GM12875 (cell line): Measurements from ENCODE around the gene ZNF331.

Experiments
- H3K4me3 ChIP-seq: one replicate; pipeline ENCODE4 v1.5.1; 2011; ENCODE audit warnings: low read depth, low read length, control low read depth
- CTCF ChIP-seq: IDR thresholded peaks from 2 replicates; pipeline ENCODE4 v1.5.1; 2011; ENCODE audit warnings: low read depth, mild to moderate bottlenecking, control low read depth, inconsistent platforms, low read length, moderate library complexity, borderline replicate concordance; ENCODE audit not compliant: insufficient read depth

ZNF331 gene

GRCh38 chr19:53579518-53579917 is 41.6 kb downstream of the ZNF331 start:
- no peak for TF ChIP-seq CTCF
- no peak overlapping the region for H3K4me3 ChIP-seq

GRCh38 chr19:53580871-53581835 is 43.2 kb downstream of the ZNF331 start:
- no peak overlapping the region for H3K4me3 ChIP-seq
- no peak for TF ChIP-seq CTCF

- TF ChIP-seq CTCF = no peak
Observed at GRCh38 chr19:53581871-53582279, 43.9 kb downstream of the ZNF331 start.

GRCh38 chr19:53583181-53583580 is 45.2 kb downstream of the ZNF331 start:
- H3K4me3 ChIP-seq = no peak overlapping the region

More at GRCh38 chr19:53581871-53582279, 43.9 kb downstream of the ZNF331 start:
- no peak overlapping the region for H3K4me3 ChIP-seq

DNA sequence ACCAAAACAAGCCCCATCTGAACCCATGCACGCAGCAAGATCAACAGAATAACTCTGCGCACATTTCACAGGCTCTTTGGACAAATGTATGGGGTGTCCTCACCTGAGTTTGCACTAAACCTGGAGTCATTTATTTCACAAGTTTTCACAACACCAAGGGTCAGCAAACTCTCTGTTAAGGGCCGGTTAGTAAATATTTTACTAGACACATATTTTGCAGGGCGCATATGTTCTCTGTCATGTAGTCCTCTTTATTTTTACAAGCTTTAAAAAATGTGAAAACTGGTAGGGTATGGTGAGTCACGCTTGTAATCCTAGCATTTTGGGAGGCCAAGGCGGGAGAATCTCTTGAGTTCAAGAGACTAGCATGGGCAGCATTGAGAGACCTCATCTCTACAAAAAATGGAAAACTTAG is 48.3 kb downstream of the ZNF331 start:
- TF ChIP-seq CTCF = no peak

More at GRCh38 chr19:53583181-53583580, 45.2 kb downstream of the ZNF331 start:
- no peak for TF ChIP-seq CTCF

GRCh38 chr19:53594811-53595509 is 57.0 kb downstream of the ZNF331 start:
- no peak overlapping the region for H3K4me3 ChIP-seq
- TF ChIP-seq CTCF = no peak

More for the DNA sequence above, 48.3 kb downstream of the ZNF331 start:
- H3K4me3 ChIP-seq = no peak overlapping the region
